ENCODE results near the gene DUSP3. TPM values are rescaled to one million over a fixed set of nuclear protein-coding genes. Genes with fewer than 3 reads are reported as not detected.
A peak's percentile ranks its signal among the peaks of the same experiment; 100 is the strongest.

Gene DUSP3
- total RNA-seq, 2 donors from 2014 or later, result 9.2 to 11.0 TPM

DNA sequence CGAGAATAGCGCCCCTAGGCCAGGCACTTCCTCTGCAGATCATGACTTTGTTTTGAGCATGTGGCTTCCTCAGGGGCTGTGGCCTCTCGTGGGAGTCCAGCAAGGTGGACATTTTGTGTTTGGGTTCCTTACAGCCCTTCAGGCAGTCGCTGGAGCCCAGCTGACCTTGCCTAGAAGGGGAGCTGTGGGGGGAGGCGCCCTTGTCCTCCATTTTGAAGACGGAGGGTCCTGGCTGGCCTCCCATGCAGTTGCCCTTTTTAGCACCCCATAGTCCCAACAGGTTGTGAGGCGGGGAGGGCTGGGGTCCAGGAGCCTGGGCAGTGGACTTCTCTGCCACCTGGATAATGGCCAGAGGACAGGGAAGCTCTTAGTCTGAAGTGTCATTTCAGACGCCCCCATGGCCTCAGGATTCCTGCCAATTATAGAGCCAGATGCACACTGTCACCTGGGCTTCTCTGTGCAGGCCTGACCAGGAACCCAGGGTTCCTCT is 21.6 kb downstream of the DUSP3 start:
- peaks cover 52% of the 10 kb centered on the region for H3K27me3 Mint-ChIP-seq (ENCODE audit: low read depth)
- ATAC-seq (replicated peaks in 1 of 2) (no peak), DNase-seq (no peak)
- H3K27ac Mint-ChIP-seq, result no peak overlapping the region
- no peaks in the 10 kb centered on the region for H3K36me3 Mint-ChIP-seq (ENCODE audit: insufficient read depth in 2 of 2)
- no peak overlapping the region for H3K4me3 Mint-ChIP-seq
- peaks cover 7% of the 10 kb centered on the region for H3K4me1 Mint-ChIP-seq (ENCODE audit: low read depth)
- no peaks in the 10 kb centered on the region for H3K9me3 Mint-ChIP-seq

DNA sequence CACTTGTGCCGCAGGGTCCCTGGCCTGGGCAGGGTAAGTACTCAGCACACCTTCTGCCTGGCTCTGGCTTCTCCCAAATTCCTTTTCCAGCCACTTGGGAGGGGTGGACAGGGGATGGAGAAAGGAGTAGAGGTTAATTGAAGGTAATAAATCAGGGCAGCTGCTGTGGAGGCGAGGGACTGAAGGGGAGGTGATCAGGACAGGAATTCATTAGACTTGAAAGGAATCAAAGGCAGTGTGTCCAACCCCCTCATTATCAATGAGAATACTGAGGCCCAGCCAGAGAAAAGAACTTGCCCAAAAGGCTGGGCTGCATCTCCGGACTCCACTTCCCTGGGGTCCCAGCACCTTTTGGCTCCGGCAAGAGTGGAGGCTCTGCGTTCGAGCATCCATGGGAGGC is 22.6 kb downstream of the DUSP3 start:
- peaks cover 52% of the 10 kb centered on the region for H3K27me3 Mint-ChIP-seq (ENCODE audit: low read depth)

DNA sequence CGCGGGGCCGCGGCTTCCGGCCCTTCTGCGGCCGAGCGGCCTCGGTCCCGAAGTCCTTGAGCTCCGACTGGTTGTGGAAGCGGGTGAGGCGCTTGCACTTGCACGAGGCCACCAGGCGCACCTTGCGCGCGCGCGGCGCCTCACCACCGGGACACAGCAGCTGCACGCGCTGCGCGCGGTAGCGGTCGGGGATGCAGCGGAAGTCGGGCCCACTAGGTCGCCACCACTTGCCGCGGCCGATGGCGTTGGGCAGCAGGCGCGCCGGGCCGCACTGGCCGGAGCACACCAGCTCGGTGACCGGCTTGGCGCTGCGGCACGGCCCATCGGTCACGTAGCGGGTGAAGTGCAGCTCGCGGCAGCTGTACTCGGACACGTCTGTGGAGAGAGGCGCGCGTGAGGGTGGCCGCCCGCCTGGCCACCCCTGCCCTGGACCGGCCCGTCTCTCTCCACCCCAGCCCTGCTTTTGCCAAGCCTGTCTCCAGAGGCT is 23.3 kb downstream of the DUSP3 start:
- Mint-ChIP-seq H3K4me3 (no peak overlapping the region), H3K27me3 (ENCODE audit: low read depth) (peaks cover 52% of the 10 kb centered on the region), H3K36me3 (ENCODE audit: insufficient read depth in 2 of 2) (no peaks in the 10 kb centered on the region), H3K9me3 (no peaks in the 10 kb centered on the region), H3K4me1 (ENCODE audit: low read depth) (peaks cover 7% of the 10 kb centered on the region), H3K27ac (no peak overlapping the region)
- peak in 1 of 2 donors; percentile 37 for ATAC-seq (replicated peaks in 1 of 2)
- peak; percentile 10 to 14 for DNase-seq

More for the DNA sequence above, 22.6 kb downstream of the DUSP3 start:
- no peaks in the 10 kb centered on the region for H3K9me3 Mint-ChIP-seq
- ATAC-seq (replicated peaks in 1 of 2), result no peak
- no peaks in the 10 kb centered on the region for H3K36me3 Mint-ChIP-seq (ENCODE audit: insufficient read depth in 2 of 2)
- no peak overlapping the region for H3K4me3 Mint-ChIP-seq
- no peak for DNase-seq
- no peak overlapping the region for H3K27ac Mint-ChIP-seq
- peaks cover 7% of the 10 kb centered on the region for H3K4me1 Mint-ChIP-seq (ENCODE audit: low read depth)

DNA sequence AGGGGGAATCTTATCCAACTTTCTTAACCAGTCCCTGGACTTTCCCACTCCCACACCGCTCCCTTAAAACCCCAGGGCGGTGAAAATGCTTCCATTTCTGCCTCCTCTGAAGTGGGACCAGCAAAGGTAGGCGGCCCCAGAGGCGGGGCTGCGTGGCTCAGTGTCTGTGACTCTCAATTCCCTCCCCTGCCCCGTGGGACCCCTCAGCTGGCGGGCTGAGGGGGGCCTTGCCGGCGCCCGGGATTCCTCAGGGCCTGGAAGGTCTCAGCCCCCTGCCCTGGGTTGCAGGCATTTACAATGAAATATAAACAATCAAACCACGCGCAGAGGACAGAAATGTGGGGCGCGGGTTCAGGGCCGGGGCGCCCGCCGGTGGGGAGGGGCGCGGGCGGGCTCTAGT is 23.8 kb downstream of the DUSP3 start:
- peaks cover 7% of the 10 kb centered on the region for H3K4me1 Mint-ChIP-seq (ENCODE audit: low read depth)
- H3K9me3 Mint-ChIP-seq, result no peaks in the 10 kb centered on the region
- peaks cover 48% of the 10 kb centered on the region for H3K27me3 Mint-ChIP-seq (ENCODE audit: low read depth)
- DNase-seq, result no peak
- no peak for ATAC-seq (replicated peaks in 1 of 2)
- H3K27ac Mint-ChIP-seq, result no peak overlapping the region
- no peaks in the 10 kb centered on the region for H3K36me3 Mint-ChIP-seq (ENCODE audit: insufficient read depth in 2 of 2)
- H3K4me3 Mint-ChIP-seq, result no peak overlapping the region

DNA sequence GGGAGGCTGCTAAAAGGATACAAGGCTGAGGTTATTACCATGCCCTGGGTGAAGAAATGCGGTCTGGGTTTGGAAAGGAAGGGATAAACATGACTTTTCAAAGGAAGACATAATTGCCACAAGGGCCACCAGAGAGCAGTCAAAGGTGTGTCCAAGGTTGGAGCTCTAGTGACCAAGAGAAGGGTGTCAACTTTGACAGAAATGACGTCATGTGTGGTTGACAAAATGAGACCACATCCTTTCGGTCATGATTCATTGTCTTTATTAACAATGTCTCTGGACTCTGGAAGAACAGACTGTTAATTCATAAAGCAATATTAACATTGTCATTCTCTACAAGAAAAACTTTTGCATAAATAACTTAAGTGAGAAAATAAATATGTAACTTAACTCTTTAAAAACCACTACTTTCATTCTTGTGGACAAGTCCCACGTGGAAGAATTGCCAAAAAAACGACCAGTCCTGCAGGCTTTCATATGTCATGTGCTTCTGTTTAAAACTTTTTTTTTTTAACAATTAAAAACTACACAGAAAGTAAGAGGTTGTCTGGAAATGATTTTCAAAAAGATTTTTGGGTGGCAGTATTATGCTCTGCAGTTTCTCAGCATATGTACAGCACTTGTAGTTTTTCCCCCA is 25.2 kb downstream of the DUSP3 start:
- peaks cover 7% of the 10 kb centered on the region for H3K4me1 Mint-ChIP-seq (ENCODE audit: low read depth)
- H3K36me3 Mint-ChIP-seq (ENCODE audit: insufficient read depth in 2 of 2), result no peaks in the 10 kb centered on the region
- H3K27me3 Mint-ChIP-seq (ENCODE audit: low read depth), result peaks cover 48% of the 10 kb centered on the region
- no peaks in the 10 kb centered on the region for H3K9me3 Mint-ChIP-seq
- H3K27ac Mint-ChIP-seq, result no peak overlapping the region
- H3K4me3 Mint-ChIP-seq, result no peak overlapping the region
- ATAC-seq (replicated peaks in 1 of 2) (peak in 1 of 2 donors; percentile 68), DNase-seq (peak in 1 of 2 donors; percentile 15)

DNA sequence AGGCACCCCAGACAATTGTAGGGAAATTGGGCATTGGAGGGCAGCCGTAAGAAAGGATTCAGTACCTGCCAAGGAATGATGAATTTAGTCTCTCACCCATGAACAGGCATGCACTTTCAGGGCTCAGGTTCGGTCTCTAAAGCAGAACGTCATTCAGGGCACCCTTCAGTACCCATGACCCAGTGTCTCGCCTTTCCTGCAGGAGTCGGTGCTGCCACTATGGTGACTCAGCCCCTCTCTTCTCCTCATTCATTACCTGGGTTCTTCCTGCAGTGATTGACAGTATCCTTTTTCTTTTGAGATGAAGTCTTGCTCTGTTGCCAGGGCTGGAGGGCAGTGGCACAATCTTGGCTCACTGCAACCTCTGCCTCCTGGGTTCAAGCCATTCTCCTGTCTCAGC is 28.6 kb downstream of the DUSP3 start:
- Mint-ChIP-seq H3K4me1 (ENCODE audit: low read depth) (peaks cover 7% of the 10 kb centered on the region), H3K36me3 (ENCODE audit: insufficient read depth in 2 of 2) (no peaks in the 10 kb centered on the region), H3K27me3 (ENCODE audit: low read depth) (peaks cover 47% of the 10 kb centered on the region), H3K27ac (no peak overlapping the region), H3K4me3 (no peak overlapping the region), H3K9me3 (no peaks in the 10 kb centered on the region)
- DNase-seq (no peak), ATAC-seq (replicated peaks in 1 of 2) (no peak)

DNA sequence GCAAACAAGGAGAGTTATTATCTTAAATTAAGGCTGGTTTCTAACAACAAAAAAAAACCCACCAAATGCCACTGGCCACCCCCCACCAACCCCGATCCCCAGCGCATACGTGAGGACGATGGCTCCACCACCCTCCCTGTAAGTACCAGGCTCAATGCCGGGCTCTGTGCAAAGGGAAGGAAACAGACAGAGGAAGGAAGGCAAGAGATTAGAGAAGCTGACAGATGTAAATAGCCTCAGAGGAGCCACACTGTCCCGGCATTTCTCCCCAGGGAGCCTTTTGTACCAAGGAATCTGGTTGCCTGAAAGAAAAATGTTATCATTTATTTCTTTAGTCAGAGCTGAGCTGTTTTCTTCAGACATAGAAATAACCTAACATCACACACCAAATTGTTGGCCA is 33.2 kb downstream of the DUSP3 start:
- no peak overlapping the region for H3K4me3 Mint-ChIP-seq
- no peaks in the 10 kb centered on the region for H3K36me3 Mint-ChIP-seq (ENCODE audit: insufficient read depth in 2 of 2)
- H3K27me3 Mint-ChIP-seq (ENCODE audit: low read depth), result peaks cover 44% of the 10 kb centered on the region
- DNase-seq (no peak), ATAC-seq (replicated peaks in 1 of 2) (no peak)
- no peaks in the 10 kb centered on the region for H3K4me1 Mint-ChIP-seq (ENCODE audit: low read depth)
- no peak overlapping the region for H3K27ac Mint-ChIP-seq
- no peaks in the 10 kb centered on the region for H3K9me3 Mint-ChIP-seq

DNA sequence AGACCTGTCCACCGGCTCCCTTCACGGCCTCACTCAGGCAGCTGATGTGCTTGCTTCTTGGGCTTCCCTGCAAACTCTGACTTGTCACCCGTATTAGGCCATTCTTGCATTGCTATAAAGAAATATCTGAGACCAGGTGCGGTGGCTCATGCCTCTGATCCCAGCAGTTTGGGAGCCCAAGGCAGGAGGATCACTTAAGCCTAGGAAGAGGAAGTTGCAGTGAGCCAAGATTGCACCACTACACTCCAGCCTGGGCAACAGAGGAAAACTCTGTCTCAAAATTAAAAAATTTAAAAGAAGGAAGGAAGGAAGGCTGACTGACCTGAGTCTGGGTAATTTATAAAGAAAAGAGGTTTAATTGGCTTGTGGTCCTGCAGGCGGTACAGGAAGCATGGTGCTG is 37.1 kb downstream of the DUSP3 start:
- Mint-ChIP-seq H3K4me1 (ENCODE audit: low read depth) (no peaks in the 10 kb centered on the region), H3K36me3 (ENCODE audit: insufficient read depth in 2 of 2) (no peaks in the 10 kb centered on the region), H3K9me3 (no peaks in the 10 kb centered on the region), H3K4me3 (no peak overlapping the region), H3K27ac (no peak overlapping the region), H3K27me3 (ENCODE audit: low read depth) (peaks cover 46% of the 10 kb centered on the region)
- ATAC-seq (replicated peaks in 1 of 2) (no peak), DNase-seq (no peak)

DNA sequence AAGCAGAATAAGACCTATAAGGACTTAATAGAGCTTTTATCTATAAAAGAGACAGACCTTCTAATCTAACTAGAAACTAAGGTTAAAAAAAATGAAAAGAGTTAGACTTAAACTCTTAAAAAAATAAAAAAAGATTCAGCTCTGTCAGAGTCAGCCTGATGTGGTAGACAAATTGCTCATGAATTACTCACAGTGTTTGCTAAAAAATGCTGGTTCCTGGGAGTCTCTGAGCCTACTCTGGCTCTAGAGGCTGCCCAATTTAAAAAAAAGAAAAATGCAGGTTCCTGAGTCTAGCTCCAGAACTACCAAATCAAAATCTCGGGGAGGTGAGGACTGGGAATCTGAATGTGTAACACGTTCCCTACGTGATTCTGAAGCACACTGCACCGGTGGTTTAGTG is 38.2 kb downstream of the DUSP3 start:
- ATAC-seq (replicated peaks in 1 of 2), result no peak
- Mint-ChIP-seq H3K27ac (no peak overlapping the region), H3K27me3 (ENCODE audit: low read depth) (peaks cover 36% of the 10 kb centered on the region)

DNA sequence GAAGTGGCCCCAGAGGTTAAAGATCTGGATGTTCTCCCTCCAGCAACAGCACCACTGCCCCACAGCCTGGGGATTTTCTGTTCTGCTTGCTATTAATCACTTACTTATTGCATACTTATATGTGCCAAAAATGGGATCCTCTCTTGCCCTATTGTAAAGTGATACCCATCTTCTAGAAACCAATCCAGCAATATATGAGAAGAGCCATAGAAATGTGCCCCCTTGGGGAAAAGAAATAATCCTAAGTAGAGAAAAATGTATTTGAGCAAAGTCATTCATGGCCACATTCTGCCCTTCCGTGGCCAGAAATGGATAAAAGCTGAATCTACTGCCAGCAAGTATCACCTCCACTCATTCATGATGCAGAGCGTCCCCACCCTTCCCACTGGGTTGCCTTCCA is 41.1 kb downstream of the DUSP3 start:
- Mint-ChIP-seq H3K4me3 (no peak overlapping the region), H3K9me3 (peaks cover 0 to 1% of the 10 kb centered on the region in 2 donors), H3K27me3 (ENCODE audit: low read depth) (peaks cover 21% of the 10 kb centered on the region), H3K36me3 (ENCODE audit: insufficient read depth in 2 of 2) (no peaks in the 10 kb centered on the region), H3K27ac (no peak overlapping the region), H3K4me1 (ENCODE audit: low read depth) (no peaks in the 10 kb centered on the region)
- no peak for ATAC-seq (replicated peaks in 1 of 2)
- no peak for DNase-seq

More for the DNA sequence above, 38.2 kb downstream of the DUSP3 start:
- no peaks in the 10 kb centered on the region for H3K4me1 Mint-ChIP-seq (ENCODE audit: low read depth)
- no peaks in the 10 kb centered on the region for H3K9me3 Mint-ChIP-seq
- no peak for DNase-seq
- H3K36me3 Mint-ChIP-seq (ENCODE audit: insufficient read depth in 2 of 2), result no peaks in the 10 kb centered on the region
- no peak overlapping the region for H3K4me3 Mint-ChIP-seq

DNA sequence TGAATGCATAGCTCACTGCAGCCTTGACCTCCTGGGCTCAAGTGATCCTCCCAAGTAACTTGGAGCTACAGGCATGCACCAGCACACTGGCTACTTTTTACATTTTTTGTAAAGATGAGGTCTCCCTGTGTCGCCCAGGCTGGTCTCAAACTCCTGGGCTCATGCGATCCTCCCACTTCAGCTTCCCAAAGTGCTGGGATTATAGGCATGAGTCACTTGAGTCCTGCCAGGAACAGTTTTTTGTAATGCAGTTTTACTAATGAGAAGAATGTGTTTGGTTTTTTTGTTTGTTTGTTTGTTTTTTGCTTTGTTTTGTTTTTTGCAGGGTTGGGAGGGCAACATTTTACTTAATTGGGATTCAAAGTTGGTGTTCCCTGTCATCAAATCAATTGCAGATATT is 42.4 kb downstream of the DUSP3 start:
- Mint-ChIP-seq H3K27me3 (ENCODE audit: low read depth) (peaks cover 16% of the 10 kb centered on the region), H3K9me3 (peaks cover 0 to 2% of the 10 kb centered on the region in 2 donors), H3K4me1 (ENCODE audit: low read depth) (no peaks in the 10 kb centered on the region), H3K4me3 (no peak overlapping the region), H3K27ac (no peak overlapping the region), H3K36me3 (ENCODE audit: insufficient read depth in 2 of 2) (no peaks in the 10 kb centered on the region)
- no peak for ATAC-seq (replicated peaks in 1 of 2)
- no peak for DNase-seq

DNA sequence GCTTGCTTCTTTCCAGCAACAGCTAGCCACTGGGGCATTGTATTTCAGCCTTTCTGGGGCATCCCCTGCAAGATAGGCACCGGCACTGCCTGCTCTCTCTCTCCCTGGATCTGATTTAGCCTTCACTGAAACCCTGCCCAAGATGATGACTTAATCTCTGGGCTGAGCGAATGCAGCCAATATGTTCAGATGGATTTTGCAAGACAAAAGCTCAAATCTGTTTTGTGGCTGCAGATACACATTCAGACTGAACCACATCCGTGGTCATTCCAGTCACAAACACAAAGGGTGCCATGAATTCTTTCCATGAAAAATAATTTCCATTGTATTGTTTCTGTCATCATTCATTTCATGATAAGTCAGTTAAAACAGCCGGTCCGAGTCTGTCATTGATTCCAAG is 44.4 kb downstream of the DUSP3 start:
- no peaks in the 10 kb centered on the region for H3K4me1 Mint-ChIP-seq (ENCODE audit: low read depth)
- peaks cover 0 to 2% of the 10 kb centered on the region in 2 donors for H3K9me3 Mint-ChIP-seq
- ATAC-seq (replicated peaks in 1 of 2) (no peak), DNase-seq (no peak)
- H3K36me3 Mint-ChIP-seq (ENCODE audit: insufficient read depth in 2 of 2), result no peaks in the 10 kb centered on the region
- H3K27me3 Mint-ChIP-seq (ENCODE audit: low read depth), result peaks cover 14% of the 10 kb centered on the region
- H3K27ac Mint-ChIP-seq, result no peak overlapping the region
- H3K4me3 Mint-ChIP-seq, result no peak overlapping the region

DNA sequence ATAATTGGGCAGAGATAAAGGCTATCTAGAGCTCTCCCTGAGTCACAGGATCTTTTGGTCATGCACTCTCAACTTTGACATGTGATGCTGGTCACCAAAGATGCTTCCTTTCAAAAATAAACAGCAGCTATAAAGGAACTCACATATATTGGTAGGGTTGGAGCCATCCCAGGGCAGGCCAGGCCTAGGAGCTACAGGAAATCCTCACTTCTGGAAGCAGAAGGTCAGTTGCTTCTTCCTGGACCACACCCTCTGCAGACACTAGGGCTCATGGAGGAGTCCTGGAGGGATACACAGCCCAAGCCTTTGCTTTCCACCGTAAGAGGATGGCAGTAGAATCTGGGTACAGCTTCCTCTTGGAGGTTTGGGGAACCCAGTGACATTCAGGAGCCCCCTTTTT is 44.8 kb downstream of the DUSP3 start:
- Mint-ChIP-seq H3K9me3 (peaks cover 0 to 2% of the 10 kb centered on the region in 2 donors), H3K4me1 (ENCODE audit: low read depth) (no peaks in the 10 kb centered on the region), H3K27me3 (ENCODE audit: low read depth) (peaks cover 11% of the 10 kb centered on the region), H3K36me3 (ENCODE audit: insufficient read depth in 2 of 2) (no peaks in the 10 kb centered on the region), H3K27ac (no peak overlapping the region), H3K4me3 (no peak overlapping the region)
- no peak for ATAC-seq (replicated peaks in 1 of 2)
- DNase-seq, result no peak

DNA sequence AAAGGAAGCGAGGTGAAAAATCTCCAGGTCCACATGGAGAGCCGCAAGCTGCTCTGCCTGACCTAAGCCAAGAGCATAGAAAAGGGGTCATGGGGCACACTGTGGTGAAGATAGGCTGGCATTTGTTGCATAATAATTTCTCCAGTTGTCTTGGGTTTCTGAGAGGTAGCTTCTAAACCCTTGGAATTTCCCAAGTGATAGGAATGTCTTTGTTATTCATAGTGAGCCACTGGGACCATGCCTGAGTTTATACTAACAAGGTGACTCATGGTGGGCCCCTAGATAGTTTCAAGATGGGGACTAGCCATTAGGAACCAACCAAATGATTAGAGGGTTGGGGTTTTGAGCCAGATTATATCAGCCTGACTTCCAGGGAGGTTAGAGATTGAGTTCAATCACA is 45.8 kb downstream of the DUSP3 start:
- no peaks in the 10 kb centered on the region for H3K4me1 Mint-ChIP-seq (ENCODE audit: low read depth)
- no peak for ATAC-seq (replicated peaks in 1 of 2)
- peaks cover 0 to 2% of the 10 kb centered on the region in 2 donors for H3K9me3 Mint-ChIP-seq
- no peaks in the 10 kb centered on the region for H3K36me3 Mint-ChIP-seq (ENCODE audit: insufficient read depth in 2 of 2)
- H3K27ac Mint-ChIP-seq, result no peak overlapping the region
- no peak overlapping the region for H3K4me3 Mint-ChIP-seq
- peaks cover 6% of the 10 kb centered on the region for H3K27me3 Mint-ChIP-seq (ENCODE audit: low read depth)
- no peak for DNase-seq
